PC-9 (cell line): ENCODE data around the gene TNFRSF8.

ENCODE experiments used
- EZH2 ChIP-seq: fragments of 200-600 bp; sonication (generic); IDR thresholded peaks from 2 replicates; pipeline ENCODE4 v1.8.0; 2017; ENCODE audit warnings: antibody characterized with exemption, low read depth
- TF ChIP-seq, protein P1 (sequence below): fragments of 200-600 bp; sonication (generic); conservative IDR thresholded peaks from 2 replicates; pipeline ENCODE4 v1.6.1; 2017; ENCODE audit warnings: mixed run types, antibody characterized with exemption, mild to moderate bottlenecking, moderate library complexity

- TF ChIP-seq, protein P1, sequence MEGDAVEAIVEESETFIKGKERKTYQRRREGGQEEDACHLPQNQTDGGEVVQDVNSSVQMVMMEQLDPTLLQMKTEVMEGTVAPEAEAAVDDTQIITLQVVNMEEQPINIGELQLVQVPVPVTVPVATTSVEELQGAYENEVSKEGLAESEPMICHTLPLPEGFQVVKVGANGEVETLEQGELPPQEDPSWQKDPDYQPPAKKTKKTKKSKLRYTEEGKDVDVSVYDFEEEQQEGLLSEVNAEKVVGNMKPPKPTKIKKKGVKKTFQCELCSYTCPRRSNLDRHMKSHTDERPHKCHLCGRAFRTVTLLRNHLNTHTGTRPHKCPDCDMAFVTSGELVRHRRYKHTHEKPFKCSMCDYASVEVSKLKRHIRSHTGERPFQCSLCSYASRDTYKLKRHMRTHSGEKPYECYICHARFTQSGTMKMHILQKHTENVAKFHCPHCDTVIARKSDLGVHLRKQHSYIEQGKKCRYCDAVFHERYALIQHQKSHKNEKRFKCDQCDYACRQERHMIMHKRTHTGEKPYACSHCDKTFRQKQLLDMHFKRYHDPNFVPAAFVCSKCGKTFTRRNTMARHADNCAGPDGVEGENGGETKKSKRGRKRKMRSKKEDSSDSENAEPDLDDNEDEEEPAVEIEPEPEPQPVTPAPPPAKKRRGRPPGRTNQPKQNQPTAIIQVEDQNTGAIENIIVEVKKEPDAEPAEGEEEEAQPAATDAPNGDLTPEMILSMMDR: no peak
- no peak for TF ChIP-seq EZH2
These were observed 20.7 kb downstream of the TNFRSF8 start for GRCh38 chr1:12083766-12084165.
